ENCODE measurements around the gene ACOT13.
A peak's percentile ranks its signal among the peaks of the same experiment; 100 is the strongest.
"Not testable (repeated sequence)": the region's sequence is repeated elsewhere in the genome, so short reads cannot be mapped to it uniquely, and the experiment has no call there.

ACOT13 gene

GRCh38 chr6:24655215-24655614 is 11.7 kb upstream of the ACOT13 start:
- H3K4me1 ChIP-seq (ENCODE audit: control insufficient read depth, low read depth, low read length), result no peaks in the 10 kb centered on the region
- H3K79me1 ChIP-seq (ENCODE audit: low read length), result peaks cover 5% of the 10 kb centered on the region
- H3K27ac ChIP-seq (ENCODE audit: low read depth, low read length), result no peak overlapping the region
- H3K4ac ChIP-seq (ENCODE audit: low read depth, low read length), result no peak overlapping the region
- no peak overlapping the region for H3K23ac ChIP-seq (ENCODE audit: low read length)
- no peak overlapping the region for H4K8ac ChIP-seq (ENCODE audit: low read depth, low read length)
- no peak overlapping the region for H2AK5ac ChIP-seq (ENCODE audit: low read length)
- no CpG with 5 or more reads among the region's 1 CpG for WGBS (ENCODE audit: extremely low coverage, insufficient coverage, low lambda C conversion rate)
- H2BK5ac ChIP-seq (ENCODE audit: low read length), result no peak overlapping the region
- no peak overlapping the region for H3K18ac ChIP-seq (ENCODE audit: low read length)
- H3K4me3 ChIP-seq (ENCODE audit: low read length), result no peak overlapping the region
- H4K5ac ChIP-seq (ENCODE audit: low read length), result no peak overlapping the region
- H3K4me2 ChIP-seq (ENCODE audit: low read length), result no peak overlapping the region
- no peaks in the 10 kb centered on the region for H3K27me3 ChIP-seq (ENCODE audit: insufficient read depth, low read length, poor library complexity)
- no peak overlapping the region for H2BK15ac ChIP-seq (replicated peaks; ENCODE audit: low read depth)
- DNase-seq, result no peak
- no peak overlapping the region for H3K9ac ChIP-seq (ENCODE audit: low read length)
- H3K56ac ChIP-seq (ENCODE audit: low read length), result no peak overlapping the region
- H3K36me3 ChIP-seq (ENCODE audit: control insufficient read depth, insufficient read depth, low read length), result peaks cover 1% of the 10 kb centered on the region
- no peak overlapping the region for H2BK120ac ChIP-seq (ENCODE audit: low read depth, low read length)
- H3K79me2 ChIP-seq (ENCODE audit: control insufficient read depth, insufficient read depth, low read length), result no peaks in the 10 kb centered on the region

- Histone ChIP-seq H3K9ac (ENCODE audit: low read length) (no peak overlapping the region), H3K18ac (ENCODE audit: low read length) (no peak overlapping the region), H2BK15ac (replicated peaks; ENCODE audit: low read depth) (no peak overlapping the region), H3K4ac (ENCODE audit: low read depth, low read length) (no peak overlapping the region), H3K79me1 (ENCODE audit: low read length) (peaks cover 9% of the 10 kb centered on the region), H3K23ac (ENCODE audit: low read length) (no peak overlapping the region), H3K4me3 (ENCODE audit: low read length) (no peak overlapping the region), H3K4me1 (ENCODE audit: control insufficient read depth, low read depth, low read length) (no peaks in the 10 kb centered on the region), H4K8ac (ENCODE audit: low read depth, low read length) (no peak overlapping the region), H3K79me2 (ENCODE audit: control insufficient read depth, insufficient read depth, low read length) (peaks cover 2% of the 10 kb centered on the region), H3K4me2 (ENCODE audit: low read length) (no peak overlapping the region), H3K56ac (ENCODE audit: low read length) (no peak overlapping the region), H2AK5ac (ENCODE audit: low read length) (no peak overlapping the region), H3K27me3 (ENCODE audit: insufficient read depth, low read length, poor library complexity) (no peaks in the 10 kb centered on the region), H3K27ac (ENCODE audit: low read depth, low read length) (no peak overlapping the region), H2BK120ac (ENCODE audit: low read depth, low read length) (no peak overlapping the region), H4K5ac (ENCODE audit: low read length) (no peak overlapping the region), H3K36me3 (ENCODE audit: control insufficient read depth, insufficient read depth, low read length) (peaks cover 2% of the 10 kb centered on the region), H2BK5ac (ENCODE audit: low read length) (no peak overlapping the region)
- no CpG with 5 or more reads among the region's 9 CpGs for WGBS (ENCODE audit: extremely low coverage, insufficient coverage, low lambda C conversion rate)
- peak; percentile 89 for DNase-seq
Measured at GRCh38 chr6:24658573-24659560, 8.0 kb upstream of the ACOT13 start.

GRCh38 chr6:24659561-24659960 is 7.3 kb upstream of the ACOT13 start:
- Histone ChIP-seq H2BK5ac (ENCODE audit: low read length) (no peak overlapping the region), H3K9ac (ENCODE audit: low read length) (no peak overlapping the region), H3K4me2 (ENCODE audit: low read length) (no peak overlapping the region), H3K79me1 (ENCODE audit: low read length) (peaks cover 9% of the 10 kb centered on the region), H3K23ac (ENCODE audit: low read length) (no peak overlapping the region), H3K36me3 (ENCODE audit: control insufficient read depth, insufficient read depth, low read length) (peaks cover 2% of the 10 kb centered on the region), H3K79me2 (ENCODE audit: control insufficient read depth, insufficient read depth, low read length) (peaks cover 4% of the 10 kb centered on the region), H3K4me3 (ENCODE audit: low read length) (no peak overlapping the region), H2BK15ac (replicated peaks; ENCODE audit: low read depth) (no peak overlapping the region), H3K27ac (ENCODE audit: low read depth, low read length) (no peak overlapping the region), H3K4me1 (ENCODE audit: control insufficient read depth, low read depth, low read length) (no peaks in the 10 kb centered on the region), H4K8ac (ENCODE audit: low read depth, low read length) (no peak overlapping the region), H2AK5ac (ENCODE audit: low read length) (no peak overlapping the region), H2BK120ac (ENCODE audit: low read depth, low read length) (no peak overlapping the region), H3K27me3 (ENCODE audit: insufficient read depth, low read length, poor library complexity) (no peaks in the 10 kb centered on the region), H3K56ac (ENCODE audit: low read length) (no peak overlapping the region), H3K18ac (ENCODE audit: low read length) (no peak overlapping the region), H4K5ac (ENCODE audit: low read length) (no peak overlapping the region), H3K4ac (ENCODE audit: low read depth, low read length) (no peak overlapping the region)
- no peak for DNase-seq
- no CpG with 5 or more reads among the region's 1 CpG for WGBS (ENCODE audit: extremely low coverage, insufficient coverage, low lambda C conversion rate)

- Histone ChIP-seq H3K18ac (ENCODE audit: low read length) (no peak overlapping the region), H3K23ac (ENCODE audit: low read length) (no peak overlapping the region), H3K79me2 (ENCODE audit: control insufficient read depth, insufficient read depth, low read length) (peaks cover 6% of the 10 kb centered on the region), H2BK120ac (ENCODE audit: low read depth, low read length) (no peak overlapping the region), H3K36me3 (ENCODE audit: control insufficient read depth, insufficient read depth, low read length) (peaks cover 2% of the 10 kb centered on the region), H3K4me2 (ENCODE audit: low read length) (no peak overlapping the region), H3K27me3 (ENCODE audit: insufficient read depth, low read length, poor library complexity) (no peaks in the 10 kb centered on the region), H4K8ac (ENCODE audit: low read depth, low read length) (no peak overlapping the region), H3K79me1 (ENCODE audit: low read length) (peaks cover 9% of the 10 kb centered on the region), H3K4me3 (ENCODE audit: low read length) (no peak overlapping the region), H3K4ac (ENCODE audit: low read depth, low read length) (no peak overlapping the region), H2AK5ac (ENCODE audit: low read length) (no peak overlapping the region), H2BK5ac (ENCODE audit: low read length) (no peak overlapping the region), H3K4me1 (ENCODE audit: control insufficient read depth, low read depth, low read length) (no peaks in the 10 kb centered on the region), H3K9ac (ENCODE audit: low read length) (no peak overlapping the region), H2BK15ac (replicated peaks; ENCODE audit: low read depth) (no peak overlapping the region), H4K5ac (ENCODE audit: low read length) (no peak overlapping the region), H3K56ac (ENCODE audit: low read length) (no peak overlapping the region), H3K27ac (ENCODE audit: low read depth, low read length) (no peak overlapping the region)
- no peak for DNase-seq
- 100% methylated on average over 1 of the region's 2 CpGs for WGBS (ENCODE audit: extremely low coverage, insufficient coverage, low lambda C conversion rate)
Measured at GRCh38 chr6:24660105-24660504, 6.8 kb upstream of the ACOT13 start.

- H3K4me3 ChIP-seq (ENCODE audit: low read length); H3K79me1 ChIP-seq (ENCODE audit: low read length); H2BK5ac ChIP-seq (ENCODE audit: low read length); H3K27ac ChIP-seq (ENCODE audit: low read depth, low read length); H3K9ac ChIP-seq (ENCODE audit: low read length); H3K4ac ChIP-seq (ENCODE audit: low read depth, low read length); H4K5ac ChIP-seq (ENCODE audit: low read length); H3K23ac ChIP-seq (ENCODE audit: low read length); H3K4me1 ChIP-seq (ENCODE audit: control insufficient read depth, low read depth, low read length); H3K4me2 ChIP-seq (ENCODE audit: low read length); DNase-seq; H3K18ac ChIP-seq (ENCODE audit: low read length); H3K56ac ChIP-seq (ENCODE audit: low read length); H3K27me3 ChIP-seq (ENCODE audit: insufficient read depth, low read length, poor library complexity); H2BK120ac ChIP-seq (ENCODE audit: low read depth, low read length); H2BK15ac ChIP-seq (replicated peaks; ENCODE audit: low read depth); H4K8ac ChIP-seq (ENCODE audit: low read depth, low read length); H3K36me3 ChIP-seq (ENCODE audit: control insufficient read depth, insufficient read depth, low read length); H2AK5ac ChIP-seq (ENCODE audit: low read length): not testable (repeated sequence)
- WGBS (ENCODE audit: extremely low coverage, insufficient coverage, low lambda C conversion rate), result no CpG with 5 or more reads among the region's 5 CpGs
- peaks cover 15% of the 10 kb centered on the region for H3K79me2 ChIP-seq (ENCODE audit: control insufficient read depth, insufficient read depth, low read length)
Measured at GRCh38 chr6:24661759-24662158, 5.1 kb upstream of the ACOT13 start.
